NCI-H345 treated with DMSO at 0.1 percent for 48 hours (cell line): Measurements from ENCODE around the gene MRPL18.
"Not testable (repeated sequence)": the region's sequence is repeated elsewhere in the genome, so short reads cannot be mapped to it uniquely, and the experiment has no call there.

ENCODE experiments used
- DNase-seq: peaks from one replicate; lab custom pipeline; 2025; ENCODE audit not compliant: unreplicated experiment; lab: John Stamatoyannopoulos, UW

The MRPL18 gene

GRCh38 chr6:159815410-159815809 is 25.1 kb downstream of the MRPL18 start:
- no peak for DNase-seq

GRCh38 chr6:159816775-159817174 is 26.5 kb downstream of the MRPL18 start:
- DNase-seq: not testable (repeated sequence)

GRCh38 chr6:159817951-159818739 is 27.9 kb downstream of the MRPL18 start:
- no peak for DNase-seq

GRCh38 chr6:159819098-159819497 is 28.8 kb downstream of the MRPL18 start:
- no peak for DNase-seq

- no peak for DNase-seq
Observed at GRCh38 chr6:159819932-159820640, 29.8 kb downstream of the MRPL18 start.

- DNase-seq: no peak
Observed at GRCh38 chr6:159821122-159821521, 30.9 kb downstream of the MRPL18 start.

GRCh38 chr6:159821726-159822125 is 31.5 kb downstream of the MRPL18 start:
- no peak for DNase-seq

GRCh38 chr6:159823953-159824352 is 33.7 kb downstream of the MRPL18 start:
- no peak for DNase-seq

- DNase-seq: not testable (repeated sequence)
Observed at GRCh38 chr6:159824690-159825089, 34.4 kb downstream of the MRPL18 start.

- DNase-seq: no peak
Observed at GRCh38 chr6:159826004-159826403, 35.7 kb downstream of the MRPL18 start.

- DNase-seq: no peak
Observed at GRCh38 chr6:159826968-159827647, 36.8 kb downstream of the MRPL18 start.

GRCh38 chr6:159828074-159828473 is 37.8 kb downstream of the MRPL18 start:
- no peak for DNase-seq

GRCh38 chr6:159829526-159829925 is 39.3 kb downstream of the MRPL18 start:
- DNase-seq: no peak

GRCh38 chr6:159830501-159831372 is 40.5 kb downstream of the MRPL18 start:
- no peak for DNase-seq

GRCh38 chr6:159831373-159831679 is 41.1 kb downstream of the MRPL18 start:
- no peak for DNase-seq

- no peak for DNase-seq
Observed at GRCh38 chr6:159832946-159833345, 42.7 kb downstream of the MRPL18 start.

GRCh38 chr6:159833556-159833955 is 43.3 kb downstream of the MRPL18 start:
- DNase-seq: no peak

- DNase-seq: no peak
Observed at GRCh38 chr6:159833997-159834603, 43.8 kb downstream of the MRPL18 start.

- DNase-seq: no peak
Observed at GRCh38 chr6:159836718-159837490, 46.6 kb downstream of the MRPL18 start.

- DNase-seq: no peak
Observed at GRCh38 chr6:159837511-159837910, 47.2 kb downstream of the MRPL18 start.
